Measurements from ENCODE around the gene WDR74. TPM values are rescaled to one million over a fixed set of nuclear protein-coding genes. Genes with fewer than 3 reads are reported as not detected.

The WDR74 gene
- total and polyA plus RNA-seq, 2 donors (not counting 1 experiment from before 2014, with no cell fraction given), result 14.8 to 86.9 TPM

DNA sequence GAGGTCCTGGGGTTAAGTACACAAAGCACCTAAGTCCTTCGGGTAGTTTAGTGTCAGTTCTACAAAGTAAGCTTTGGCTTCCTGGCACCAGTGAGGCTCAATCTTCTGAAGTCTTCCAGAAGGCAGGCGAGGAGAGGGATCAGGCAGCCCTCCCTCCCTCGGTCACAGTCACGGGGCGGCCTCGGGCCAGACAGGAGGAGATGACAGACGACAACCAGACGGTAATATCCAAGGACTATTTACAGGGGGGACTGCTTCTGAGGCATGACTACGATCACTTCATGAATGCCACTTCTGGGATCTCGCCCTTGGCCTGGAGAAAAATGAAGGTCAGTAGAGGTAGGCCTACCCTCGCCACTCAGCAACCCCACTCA lies 47.2 kb downstream of the WDR74 start:
- H3K4me1 ChIP-seq (ENCODE audit: control insufficient read depth, extremely low read depth, insufficient read depth, low read length), result peaks cover 14% of the 10 kb centered on the region
- peak overlapping the region in 2 of 4 experiments; percentile 46 to 76 for H3K4me3 ChIP-seq (replicated peaks in 1 of 4; ENCODE audit: control extremely low read depth in 1 of 4, insufficient read depth in 1 of 4, low read depth in 3 of 4, low read length in 4 of 4)
- H2AFZ ChIP-seq (ENCODE audit: low read length), result no peak overlapping the region
- peak in 1 of 2 donors; percentile 17 for DNase-seq (ENCODE audit: low read depth in 2 of 2)
- peaks cover 22% of the 10 kb centered on the region for H3K36me3 ChIP-seq (ENCODE audit: control insufficient read depth, insufficient read depth, low read length)
- H3K27me3 ChIP-seq (ENCODE audit: control insufficient read depth, insufficient read depth, low read length), result no peaks in the 10 kb centered on the region
- no peaks in the 10 kb centered on the region for H3K9me3 ChIP-seq (ENCODE audit: control insufficient read depth, insufficient read depth, low read depth, low read length)
- H4K20me1 ChIP-seq (ENCODE audit: control insufficient read depth, extremely low read depth, insufficient read depth, low read length), result no peaks in the 10 kb centered on the region
- H3K4me2 ChIP-seq (ENCODE audit: extremely low read depth, insufficient read depth, low read length), result peak overlapping the region; percentile 60
- peaks cover 39% of the 10 kb centered on the region for H3K79me2 ChIP-seq (ENCODE audit: control insufficient read depth, insufficient read depth, low read length)
- TF ChIP-seq, protein P1, sequence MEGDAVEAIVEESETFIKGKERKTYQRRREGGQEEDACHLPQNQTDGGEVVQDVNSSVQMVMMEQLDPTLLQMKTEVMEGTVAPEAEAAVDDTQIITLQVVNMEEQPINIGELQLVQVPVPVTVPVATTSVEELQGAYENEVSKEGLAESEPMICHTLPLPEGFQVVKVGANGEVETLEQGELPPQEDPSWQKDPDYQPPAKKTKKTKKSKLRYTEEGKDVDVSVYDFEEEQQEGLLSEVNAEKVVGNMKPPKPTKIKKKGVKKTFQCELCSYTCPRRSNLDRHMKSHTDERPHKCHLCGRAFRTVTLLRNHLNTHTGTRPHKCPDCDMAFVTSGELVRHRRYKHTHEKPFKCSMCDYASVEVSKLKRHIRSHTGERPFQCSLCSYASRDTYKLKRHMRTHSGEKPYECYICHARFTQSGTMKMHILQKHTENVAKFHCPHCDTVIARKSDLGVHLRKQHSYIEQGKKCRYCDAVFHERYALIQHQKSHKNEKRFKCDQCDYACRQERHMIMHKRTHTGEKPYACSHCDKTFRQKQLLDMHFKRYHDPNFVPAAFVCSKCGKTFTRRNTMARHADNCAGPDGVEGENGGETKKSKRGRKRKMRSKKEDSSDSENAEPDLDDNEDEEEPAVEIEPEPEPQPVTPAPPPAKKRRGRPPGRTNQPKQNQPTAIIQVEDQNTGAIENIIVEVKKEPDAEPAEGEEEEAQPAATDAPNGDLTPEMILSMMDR (conservative IDR thresholded peaks at IDR 0.05 in 1 of 2, IDR thresholded peaks at IDR 0.05 in 1 of 2; ENCODE audit: low read depth in 1 of 2, low read length in 2 of 2), result no peak
- TF ChIP-seq EZH2 (IDR thresholded peaks at IDR 0.05; ENCODE audit: low read length, missing control alignments), result no peak
- H3K27ac ChIP-seq (ENCODE audit: insufficient read depth, low read length), result peak overlapping the region; percentile 85
- H3K9ac ChIP-seq (ENCODE audit: insufficient read depth, low read length), result no peak overlapping the region

DNA sequence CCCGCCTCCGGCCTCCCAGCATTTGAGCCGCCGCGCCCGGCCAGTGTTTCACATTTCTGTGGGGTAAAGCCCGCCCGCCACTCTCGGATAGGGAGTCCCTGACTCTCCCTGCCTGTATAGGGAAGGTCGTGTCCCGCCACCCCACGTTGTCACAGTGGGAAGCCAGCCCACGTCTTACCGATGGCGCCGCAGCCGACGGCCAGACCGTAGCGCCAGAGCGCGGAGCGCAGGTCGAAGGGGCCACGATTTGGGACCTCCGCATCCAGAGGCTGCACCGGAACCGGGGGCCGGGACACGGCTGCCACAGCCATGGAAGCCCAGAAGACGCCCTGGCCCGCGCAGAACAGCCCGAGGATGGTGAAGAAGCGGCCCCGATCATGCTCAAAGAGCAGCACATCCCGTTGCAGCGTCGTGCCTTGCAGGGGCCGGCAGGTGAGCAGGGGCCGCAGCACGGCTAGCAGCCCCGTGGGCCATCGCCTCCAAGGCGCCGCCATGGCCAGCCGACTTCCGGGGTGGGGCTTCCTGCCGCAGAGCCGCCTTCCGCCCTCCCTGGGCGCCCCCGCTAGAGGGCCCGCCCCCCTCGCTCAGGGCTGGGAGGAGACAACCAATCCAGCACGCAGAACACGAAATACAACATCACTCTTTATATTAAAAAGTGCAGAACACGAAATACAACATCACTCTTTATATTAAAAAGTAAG lies 47.7 kb downstream of the WDR74 start, which contains the start of gene TMEM223:
Gene TMEM223 (minus strand): TSS at position 506 of the 701 bp plus-strand sequence. CDS start 12 bp downstream, at position 494.
- peak; percentile 75 for DNase-seq (ENCODE audit: low read depth in 2 of 2)
- H3K9me3 ChIP-seq (ENCODE audit: control insufficient read depth, insufficient read depth, low read depth, low read length), result no peaks in the 10 kb centered on the region
- peaks cover 22% of the 10 kb centered on the region for H3K36me3 ChIP-seq (ENCODE audit: control insufficient read depth, insufficient read depth, low read length)
- TF ChIP-seq EZH2 (IDR thresholded peaks at IDR 0.05; ENCODE audit: low read length, missing control alignments), result no peak
- TF ChIP-seq, protein P1 (conservative IDR thresholded peaks at IDR 0.05 in 1 of 2, IDR thresholded peaks at IDR 0.05 in 1 of 2; ENCODE audit: low read depth in 1 of 2, low read length in 2 of 2), result no peak
- peak within 1 kb of the TSS; percentile 12 for H2AFZ ChIP-seq (ENCODE audit: low read length)
- peak within 1 kb of the TSS; percentile 85 for H3K27ac ChIP-seq (ENCODE audit: insufficient read depth, low read length)
- no peaks in the 10 kb centered on the region for H4K20me1 ChIP-seq (ENCODE audit: control insufficient read depth, extremely low read depth, insufficient read depth, low read length)
- H3K4me2 ChIP-seq (ENCODE audit: extremely low read depth, insufficient read depth, low read length), result peak within 1 kb of the TSS; percentile 94
- peaks cover 14% of the 10 kb centered on the region for H3K4me1 ChIP-seq (ENCODE audit: control insufficient read depth, extremely low read depth, insufficient read depth, low read length)
- peaks cover 39% of the 10 kb centered on the region for H3K79me2 ChIP-seq (ENCODE audit: control insufficient read depth, insufficient read depth, low read length)
- H3K4me3 ChIP-seq (replicated peaks in 1 of 4; ENCODE audit: control extremely low read depth in 1 of 4, insufficient read depth in 1 of 4, low read depth in 3 of 4, low read length in 4 of 4), result peak within 1 kb of the TSS; percentile 67 to 96 (median 82)
- no peaks in the 10 kb centered on the region for H3K27me3 ChIP-seq (ENCODE audit: control insufficient read depth, insufficient read depth, low read length)
- H3K9ac ChIP-seq (ENCODE audit: insufficient read depth, low read length), result peak within 1 kb of the TSS; percentile 81

DNA sequence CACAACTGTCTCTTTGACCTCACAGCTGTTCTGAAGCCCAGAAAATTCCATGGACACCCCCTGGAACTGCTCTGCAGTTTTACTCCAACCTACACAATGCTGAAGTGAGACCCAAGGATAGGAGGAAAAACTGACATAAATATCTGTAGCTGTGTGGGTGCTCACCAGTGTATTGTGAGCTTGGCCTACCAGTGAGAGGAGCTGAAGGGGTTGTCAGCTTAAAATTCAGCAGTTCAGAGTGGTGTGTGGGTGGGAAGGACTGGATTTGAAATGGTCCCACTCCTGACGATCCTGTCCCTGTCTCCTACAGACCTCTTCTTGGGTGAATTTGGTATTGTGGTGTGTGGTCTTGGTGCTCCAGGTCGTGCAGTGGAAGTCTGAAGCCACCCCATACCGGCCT lies 49.8 kb downstream of the WDR74 start:
- no peak overlapping the region for H3K27ac ChIP-seq (ENCODE audit: insufficient read depth, low read length)
- no peak overlapping the region for H2AFZ ChIP-seq (ENCODE audit: low read length)
- H3K9me3 ChIP-seq (ENCODE audit: control insufficient read depth, insufficient read depth, low read depth, low read length), result no peaks in the 10 kb centered on the region
- TF ChIP-seq, protein P1 (conservative IDR thresholded peaks at IDR 0.05 in 1 of 2, IDR thresholded peaks at IDR 0.05 in 1 of 2; ENCODE audit: low read depth in 1 of 2, low read length in 2 of 2), result no peak
- TF ChIP-seq EZH2 (IDR thresholded peaks at IDR 0.05; ENCODE audit: low read length, missing control alignments), result no peak
- H3K4me1 ChIP-seq (ENCODE audit: control insufficient read depth, extremely low read depth, insufficient read depth, low read length), result peaks cover 19% of the 10 kb centered on the region
- H3K4me3 ChIP-seq (replicated peaks in 1 of 4; ENCODE audit: control extremely low read depth in 1 of 4, insufficient read depth in 1 of 4, low read depth in 3 of 4, low read length in 4 of 4), result no peak overlapping the region
- no peak overlapping the region for H3K9ac ChIP-seq (ENCODE audit: insufficient read depth, low read length)
- H3K79me2 ChIP-seq (ENCODE audit: control insufficient read depth, insufficient read depth, low read length), result peaks cover 39% of the 10 kb centered on the region
- no peaks in the 10 kb centered on the region for H4K20me1 ChIP-seq (ENCODE audit: control insufficient read depth, extremely low read depth, insufficient read depth, low read length)
- DNase-seq (ENCODE audit: low read depth in 2 of 2), result no peak
- peaks cover 13% of the 10 kb centered on the region for H3K36me3 ChIP-seq (ENCODE audit: control insufficient read depth, insufficient read depth, low read length)
- H3K4me2 ChIP-seq (ENCODE audit: extremely low read depth, insufficient read depth, low read length), result no peak overlapping the region
- H3K27me3 ChIP-seq (ENCODE audit: control insufficient read depth, insufficient read depth, low read length), result no peaks in the 10 kb centered on the region

Data from fibroblast of lung (primary cell).